HEK293T (cell line): ENCODE results near the gene DDX56.
"Not testable (repeated sequence)": the region's sequence is repeated elsewhere in the genome, so short reads cannot be mapped to it uniquely, and the experiment has no call there.

Experiments used
- ARNT ChIP-seq: fragments of 450-650 bp; IDR thresholded peaks from 2 replicates; pipeline ENCODE4 v1.6.1; 2017; ENCODE audit warnings: mild to moderate bottlenecking
- BHLHE40 ChIP-seq: fragments of 450-650 bp; IDR thresholded peaks from 2 replicates; pipeline ENCODE4 v1.6.1; 2016; ENCODE audit warnings: mild to moderate bottlenecking, moderate library complexity, borderline replicate concordance
- ELF4 ChIP-seq: fragments of 450-650 bp; IDR thresholded peaks from 2 replicates; pipeline ENCODE4 v1.6.1; 2017; ENCODE audit warnings: antibody characterized with exemption
- FOXA1 ChIP-seq: fragments of 450-650 bp; IDR thresholded peaks from 2 replicates; pipeline ENCODE4 v1.6.1; 2016; ENCODE audit warnings: mild to moderate bottlenecking
- FOXK2 ChIP-seq: fragments of 450-650 bp; IDR thresholded peaks from 2 replicates; pipeline ENCODE4 v1.6.1; 2016; ENCODE audit warnings: mild to moderate bottlenecking
- FOXM1 ChIP-seq: fragments of 450-650 bp; IDR thresholded peaks from 2 replicates; pipeline ENCODE4 v1.6.1; 2017; ENCODE audit warnings: mild to moderate bottlenecking, borderline replicate concordance
- LEF1 ChIP-seq: fragments of 450-650 bp; IDR thresholded peaks from 2 replicates; pipeline ENCODE4 v1.6.1; 2017; ENCODE audit warnings: mild to moderate bottlenecking, borderline replicate concordance
- NFRKB ChIP-seq: fragments of 450-650 bp; IDR thresholded peaks from 2 replicates; pipeline ENCODE4 v1.6.1; 2016; ENCODE audit warnings: mild to moderate bottlenecking, moderate library complexity
- PKNOX1 ChIP-seq: fragments of 450-650 bp; IDR thresholded peaks from 2 replicates; pipeline ENCODE4 v1.6.1; 2016
- SP1 ChIP-seq: fragments of 450-650 bp; IDR thresholded peaks from 2 replicates; pipeline ENCODE4 v1.6.1; 2017
- SUZ12 ChIP-seq: fragments of 450-650 bp; IDR thresholded peaks from 2 replicates; pipeline ENCODE4 v1.6.1; 2016; ENCODE audit warnings: mild to moderate bottlenecking
- ZNF384 ChIP-seq: fragments of 450-650 bp; IDR thresholded peaks from 2 replicates; pipeline ENCODE4 v1.6.1; 2016

DNA sequence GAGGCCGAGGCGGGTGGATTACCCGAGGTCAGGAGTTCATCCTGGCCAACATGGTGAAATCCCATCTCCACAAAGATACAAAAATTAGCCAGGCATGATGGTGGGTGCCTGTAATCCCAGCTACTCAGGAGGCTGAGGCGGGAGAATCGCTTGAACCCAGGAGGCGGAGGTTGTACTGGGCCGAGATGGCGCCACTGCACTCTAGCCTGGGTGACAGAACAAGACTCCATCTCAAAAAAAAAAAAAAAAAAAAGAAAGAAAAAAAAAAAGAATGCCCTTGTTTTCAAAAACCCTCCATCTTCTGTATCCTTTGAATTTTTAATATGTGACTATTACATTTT lies 11.1 kb downstream of the DDX56 start:
- TF ChIP-seq SP1, ZNF384, ARNT, FOXA1, FOXK2, FOXM1, ELF4, PKNOX1, SUZ12, BHLHE40, LEF1, NFRKB: not testable (repeated sequence)
